GM21717 (cell line): Measurements from ENCODE around the gene DPH6.
"Not testable (repeated sequence)": the region's sequence is repeated elsewhere in the genome, so short reads cannot be mapped to it uniquely, and the experiment has no call there.

ENCODE experiments used
- ATAC-seq: cut with Tn5 transposase; IDR thresholded peaks from one replicate; pipeline ENCODE4 v1.9.1; 2021; ENCODE audit warnings: mild to moderate bottlenecking, moderate library complexity; ENCODE audit not compliant: unreplicated experiment

DPH6 gene

GRCh38 chr15:35351059-35351458 lies 194.9 kb downstream of the DPH6 start:
- no peak for ATAC-seq

- no peak for ATAC-seq
Measured at GRCh38 chr15:35349916-35350315, 196.0 kb downstream of the DPH6 start.

GRCh38 chr15:35330916-35331315 lies 215.0 kb downstream of the DPH6 start:
- no peak for ATAC-seq

GRCh38 chr15:35330048-35330695 lies 215.8 kb downstream of the DPH6 start:
- ATAC-seq, result no peak

GRCh38 chr15:35329521-35329961 lies 216.4 kb downstream of the DPH6 start:
- ATAC-seq, result no peak

GRCh38 chr15:35328836-35329235 lies 217.1 kb downstream of the DPH6 start:
- ATAC-seq, result not testable (repeated sequence)

GRCh38 chr15:35327789-35328188 lies 218.2 kb downstream of the DPH6 start:
- ATAC-seq, result no peak

GRCh38 chr15:35325374-35325941 lies 220.5 kb downstream of the DPH6 start:
- ATAC-seq, result no peak

- ATAC-seq, result no peak
Measured at GRCh38 chr15:35323141-35323540, 222.8 kb downstream of the DPH6 start.

- ATAC-seq, result no peak
Measured at GRCh38 chr15:35321926-35322325, 224.0 kb downstream of the DPH6 start.

- ATAC-seq, result no peak
Measured at GRCh38 chr15:35320911-35321310, 225.1 kb downstream of the DPH6 start.
